ENCODE results near the gene CNEP1R1. TPM values are rescaled to one million over a fixed set of nuclear protein-coding genes. Genes with fewer than 3 reads are reported as not detected.

CNEP1R1 gene
- polyA plus RNA-seq, 2 of the 4 experiments (the other 2 are of a cell fraction), result 20.7 to 32.0 TPM

GRCh38 chr16:49986351-49987124, 38.5 kb upstream of the CNEP1R1 start:
- no peaks in the 10 kb centered on the region for H3K9me3 ChIP-seq
- no peak overlapping the region for H3K4me3 ChIP-seq
- TF ChIP-seq RAD21 (conservative IDR thresholded peaks at IDR 0.05 in 1 of 2, IDR thresholded peaks at IDR 0.05 in 1 of 2), result no peak
- no peak for TF ChIP-seq KDM5A (IDR thresholded peaks at IDR 0.05)
- no peak for TF ChIP-seq ZC3H11A (IDR thresholded peaks at IDR 0.05)
- no peak for TF ChIP-seq HES2 (IDR thresholded peaks at IDR 0.05)
- no peak for TF ChIP-seq HEYL (CRISPR knock-in tag; IDR thresholded peaks at IDR 0.05)
- TF ChIP-seq GATA3 (IDR thresholded peaks at IDR 0.05; ENCODE audit: borderline replicate concordance), result no peak
- no peak for TF ChIP-seq ZSCAN20 (CRISPR knock-in tag; IDR thresholded peaks at IDR 0.05)
- FAIRE-seq, result no peak
- 76% methylated on average over 15 of the region's 17 CpGs for WGBS (ENCODE audit: missing lambda C conversion rate)
- DNase-seq (ENCODE audit: low read depth in 1 of 2, low spot score in 1 of 2), result no peak
- H3K4me1 ChIP-seq, result no peaks in the 10 kb centered on the region
- no peak for ATAC-seq
- CTCF ChIA-PET, result no interaction called here
- no peak overlapping the region for H3K4me2 ChIP-seq
- H3K27ac ChIP-seq, result no peak overlapping the region
- POLR2A ChIA-PET, result no interaction called here

- Histone ChIP-seq H3K4me1 (no peaks in the 10 kb centered on the region), H3K27ac (no peak overlapping the region), H3K4me3 (no peak overlapping the region), H3K4me2 (no peak overlapping the region), H3K9me3 (no peaks in the 10 kb centered on the region)
- ChIA-PET CTCF (no interaction called here), POLR2A (no interaction called here)
- 82% methylated on average over 5 of the region's 5 CpGs for WGBS (ENCODE audit: missing lambda C conversion rate)
- DNase-seq (ENCODE audit: low read depth in 1 of 2, low spot score in 1 of 2) (no peak), ATAC-seq (no peak), FAIRE-seq (no peak)
- TF ChIP-seq JUNB (IDR thresholded peaks at IDR 0.05) (no peak), ESRRA (IDR thresholded peaks at IDR 0.05; ENCODE audit: borderline replicate concordance, low read length) (no peak), SMC3 (IDR thresholded peaks at IDR 0.05) (no peak), CHD2 (IDR thresholded peaks at IDR 0.05; ENCODE audit: low read length, partially characterized antibody) (no peak), MYC (IDR thresholded peaks at IDR 0.05; ENCODE audit: borderline replicate concordance, low read length) (no peak), FOSB (CRISPR knock-in tag; IDR thresholded peaks at IDR 0.05) (no peak), TFCP2L1 (CRISPR knock-in tag; IDR thresholded peaks at IDR 0.05) (no peak), KDM1A (IDR thresholded peaks at IDR 0.05; ENCODE audit: low read depth) (no peak), E2F6 (IDR thresholded peaks at IDR 0.05; ENCODE audit: borderline replicate concordance, low read depth) (no peak), CEBPB (IDR thresholded peaks at IDR 0.05) (no peak), REST (IDR thresholded peaks at IDR 0.05) (no peak), SREBF2 (IDR thresholded peaks at IDR 0.05) (no peak), RAD21 (conservative IDR thresholded peaks at IDR 0.05 in 1 of 2, IDR thresholded peaks at IDR 0.05 in 1 of 2) (no peak), EP300 (IDR thresholded peaks at IDR 0.05) (no peak), ZC3H11A (IDR thresholded peaks at IDR 0.05) (no peak), ELK1 (IDR thresholded peaks at IDR 0.05; ENCODE audit: low read depth, low read length) (no peak)
These were observed 37.6 kb upstream of the CNEP1R1 start for GRCh38 chr16:49987381-49987780.
